DND-41 (cell line): ENCODE data around the gene IRF1.

Source experiments
- ATAC-seq: fragments of 200-7000 bp; cut with Tn5 transposase; 3 replicates; pipeline ENCODE4 v1.9.1; 2021; ENCODE audit warnings: low read depth; ENCODE audit not compliant: insufficient read depth
- DNase-seq: peaks from one replicate; pipeline ENCODE4 v3.0.0-alpha.2; 2020
- H2AFZ ChIP-seq: 2 replicates; pipeline ENCODE4 v1.6.0; 2012; ENCODE audit warnings: low read depth, low read length
- H3K27ac ChIP-seq: 2 replicates; pipeline ENCODE4 v1.5.1; 2012; ENCODE audit warnings: low read length, inconsistent platforms
- H3K27me3 ChIP-seq: fragments of 200-600 bp; sonication (generic); 2 replicates; pipeline ENCODE4 v1.6.0; 2012; ENCODE audit warnings: low read length, mild to moderate bottlenecking, inconsistent platforms; ENCODE audit not compliant: insufficient read depth, poor library complexity
- H3K36me3 ChIP-seq: 2 replicates; pipeline ENCODE4 v1.5.1; 2012; ENCODE audit warnings: low read length, inconsistent platforms; ENCODE audit not compliant: insufficient read depth
- H3K4me1 ChIP-seq: 2 replicates; pipeline ENCODE4 v1.5.1; 2012; ENCODE audit warnings: mild to moderate bottlenecking, low read length; ENCODE audit not compliant: insufficient read depth
- H3K4me2 ChIP-seq: 2 replicates; pipeline ENCODE4 v1.6.0; 2012; ENCODE audit warnings: mild to moderate bottlenecking, moderate library complexity, low read length, inconsistent platforms; ENCODE audit not compliant: insufficient read depth
- H3K4me3 ChIP-seq, 2 experiments: fragments of 200-600 bp in 1 of 2; shearing (Covaris generic) in 1 of 2; 2 replicates each; pipeline ENCODE4 v1.5.1; 2012 to 2016; ENCODE audit warnings: inconsistent platforms in 2 of 2, low read length in 2 of 2, mild to moderate bottlenecking in 2 of 2, low read depth in 1 of 2, moderate library complexity in 1 of 2
- H3K79me2 ChIP-seq: 2 replicates; pipeline ENCODE4 v1.6.0; 2012; ENCODE audit warnings: low read length, inconsistent platforms; ENCODE audit not compliant: insufficient read depth
- H3K9ac ChIP-seq: 2 replicates; pipeline ENCODE4 v1.6.0; 2012; ENCODE audit warnings: low read depth, mild to moderate bottlenecking, inconsistent platforms, low read length, moderate library complexity
- H3K9me3 ChIP-seq: 2 replicates; pipeline ENCODE4 v1.5.1; 2012; ENCODE audit warnings: low read length, moderate library complexity, mild to moderate bottlenecking, inconsistent platforms; ENCODE audit not compliant: insufficient read depth, severe bottlenecking
- H4K20me1 ChIP-seq: 2 replicates; pipeline ENCODE4 v1.6.0; 2012; ENCODE audit warnings: low read length; ENCODE audit not compliant: insufficient read depth
- CTCF ChIP-seq: IDR thresholded peaks from 2 replicates; pipeline ENCODE4 v1.5.1; 2012; ENCODE audit warnings: borderline replicate concordance, low read length, moderate library complexity, mild to moderate bottlenecking; ENCODE audit not compliant: poor library complexity, severe bottlenecking; ENCODE audit errors: extremely low read depth
- EZH2 ChIP-seq: IDR thresholded peaks from 3 replicates; pipeline ENCODE4 v1.6.1; 2012; ENCODE audit warnings: borderline replicate concordance, low read depth, mild to moderate bottlenecking, moderate library complexity, low read length, inconsistent platforms; ENCODE audit not compliant: severe bottlenecking

The IRF1 gene

GRCh38 chr5:132504746-132505145, 14.2 kb upstream of the IRF1 start:
- Histone ChIP-seq H4K20me1 (no peaks in the 10 kb centered on the region), H3K9ac (no peak overlapping the region), H3K9me3 (no peaks in the 10 kb centered on the region), H3K4me2 (no peak overlapping the region), H3K27me3 (no peaks in the 10 kb centered on the region), H3K27ac (no peak overlapping the region), H3K4me3 (no peak overlapping the region), H3K36me3 (no peaks in the 10 kb centered on the region), H3K4me1 (peaks cover 7% of the 10 kb centered on the region), H3K79me2 (no peaks in the 10 kb centered on the region), H2AFZ (no peak overlapping the region)
- no peak for TF ChIP-seq CTCF
- no peak for TF ChIP-seq EZH2
- DNase-seq: no peak
- ATAC-seq: no peak

GRCh38 chr5:132503244-132503643, 12.7 kb upstream of the IRF1 start:
- no peaks in the 10 kb centered on the region for H3K27me3 ChIP-seq
- H3K4me3 ChIP-seq: no peak overlapping the region
- H3K9me3 ChIP-seq: no peaks in the 10 kb centered on the region
- no peak overlapping the region for H3K27ac ChIP-seq
- peaks cover 7% of the 10 kb centered on the region for H3K4me1 ChIP-seq
- ATAC-seq: no peak
- H3K36me3 ChIP-seq: no peaks in the 10 kb centered on the region
- TF ChIP-seq CTCF (no peak), EZH2 (no peak)
- H3K4me2 ChIP-seq: no peak overlapping the region
- H3K9ac ChIP-seq: no peak overlapping the region
- no peaks in the 10 kb centered on the region for H4K20me1 ChIP-seq
- no peaks in the 10 kb centered on the region for H3K79me2 ChIP-seq
- H2AFZ ChIP-seq: no peak overlapping the region
- no peak for DNase-seq

GRCh38 chr5:132501961-132502931, 11.7 kb upstream of the IRF1 start:
- H3K79me2 ChIP-seq: no peaks in the 10 kb centered on the region
- no peaks in the 10 kb centered on the region for H3K36me3 ChIP-seq
- ATAC-seq (no peak), DNase-seq (no peak)
- no peaks in the 10 kb centered on the region for H3K27me3 ChIP-seq
- no peak overlapping the region for H3K9ac ChIP-seq
- peak overlapping the region; percentile 63; the same call in 1 of the 2 replicates for H3K27ac ChIP-seq
- no peaks in the 10 kb centered on the region for H3K9me3 ChIP-seq
- no peak overlapping the region for H3K4me3 ChIP-seq
- TF ChIP-seq CTCF (no peak), EZH2 (no peak)
- H3K4me2 ChIP-seq: no peak overlapping the region
- H4K20me1 ChIP-seq: no peaks in the 10 kb centered on the region
- peaks cover 7% of the 10 kb centered on the region for H3K4me1 ChIP-seq
- H2AFZ ChIP-seq: no peak overlapping the region

GRCh38 chr5:132501629-132501956, 11.0 kb upstream of the IRF1 start:
- Histone ChIP-seq H3K27me3 (no peaks in the 10 kb centered on the region), H3K4me1 (peaks cover 7% of the 10 kb centered on the region)

More at GRCh38 chr5:132501629-132501956, 11.0 kb upstream of the IRF1 start:
- no peaks in the 10 kb centered on the region for H3K36me3 ChIP-seq
- H3K4me3 ChIP-seq: no peak overlapping the region
- ATAC-seq (no peak), DNase-seq (no peak)
- H2AFZ ChIP-seq: no peak overlapping the region
- no peak overlapping the region for H3K9ac ChIP-seq
- no peaks in the 10 kb centered on the region for H3K79me2 ChIP-seq
- H3K9me3 ChIP-seq: no peaks in the 10 kb centered on the region
- no peak overlapping the region for H3K4me2 ChIP-seq
- H3K27ac ChIP-seq: peak overlapping the region; percentile 63; the same call in 1 of the 2 replicates
- TF ChIP-seq EZH2: no peak
- no peaks in the 10 kb centered on the region for H4K20me1 ChIP-seq
